HG03565 (cell line): ENCODE results near the gene MUCL1.
"Not testable (repeated sequence)": the region's sequence is repeated elsewhere in the genome, so short reads cannot be mapped to it uniquely, and the experiment has no call there.

Experiments used
- ATAC-seq: cut with Tn5 transposase; IDR thresholded peaks from one replicate; pipeline ENCODE4 v1.9.1; 2021; ENCODE audit warnings: mild to moderate bottlenecking, moderate library complexity; ENCODE audit not compliant: unreplicated experiment

MUCL1 gene

GRCh38 chr12:54853933-54854538 lies at the start of gene MUCL1:
TSS of gene MUCL1 (plus strand) at chr12:54854516. CDS start at chr12:54854583, 67 bp downstream.
- peak; percentile 98 for ATAC-seq

- no peak for ATAC-seq
Measured at GRCh38 chr12:54821676-54822075, 32.6 kb upstream of the MUCL1 start.

GRCh38 chr12:54824402-54824801 lies 29.9 kb upstream of the MUCL1 start:
- no peak for ATAC-seq

- ATAC-seq = no peak
Measured at GRCh38 chr12:54829511-54829910, 24.8 kb upstream of the MUCL1 start.

- ATAC-seq = no peak
Measured at GRCh38 chr12:54830199-54830598, 24.1 kb upstream of the MUCL1 start.

GRCh38 chr12:54831631-54832030 lies 22.7 kb upstream of the MUCL1 start:
- no peak for ATAC-seq

GRCh38 chr12:54840244-54840865 lies 14.0 kb upstream of the MUCL1 start:
- ATAC-seq = no peak

- no peak for ATAC-seq
Measured at GRCh38 chr12:54857406-54857805, 3.1 kb downstream of the MUCL1 start.

- no peak for ATAC-seq
Measured at GRCh38 chr12:54858562-54858961, 4.2 kb downstream of the MUCL1 start.

GRCh38 chr12:54859502-54859901 lies 5.2 kb downstream of the MUCL1 start:
- no peak for ATAC-seq

- no peak for ATAC-seq
Measured at GRCh38 chr12:54861927-54862326, 7.6 kb downstream of the MUCL1 start.

GRCh38 chr12:54863948-54864618 lies 9.8 kb downstream of the MUCL1 start:
- no peak for ATAC-seq

GRCh38 chr12:54865683-54866324 lies 11.5 kb downstream of the MUCL1 start:
- ATAC-seq = no peak

GRCh38 chr12:54868690-54869089 lies 14.4 kb downstream of the MUCL1 start:
- ATAC-seq = no peak

GRCh38 chr12:54870048-54870447 lies 15.7 kb downstream of the MUCL1 start:
- ATAC-seq = no peak

- ATAC-seq = no peak
Measured at GRCh38 chr12:54870617-54871016, 16.3 kb downstream of the MUCL1 start.

GRCh38 chr12:54879150-54879549 lies 24.8 kb downstream of the MUCL1 start:
- ATAC-seq = no peak

GRCh38 chr12:54879579-54879978 lies 25.3 kb downstream of the MUCL1 start:
- ATAC-seq = no peak

- no peak for ATAC-seq
Measured at GRCh38 chr12:54882079-54882478, 27.8 kb downstream of the MUCL1 start.

GRCh38 chr12:54882597-54882996 lies 28.3 kb downstream of the MUCL1 start:
- ATAC-seq = not testable (repeated sequence)

GRCh38 chr12:54888428-54888827 lies 34.1 kb downstream of the MUCL1 start:
- not testable (repeated sequence) for ATAC-seq

- no peak for ATAC-seq
Measured at GRCh38 chr12:54890339-54890738, 36.0 kb downstream of the MUCL1 start.
